NCI-H1436 treated with DMSO at 0.1 percent for 48 hours (cell line): Measurements from ENCODE around the gene YPEL4.
"Not testable (repeated sequence)": the region's sequence is repeated elsewhere in the genome, so short reads cannot be mapped to it uniquely, and the experiment has no call there.

Experiments
- DNase-seq: peaks from one replicate; lab custom pipeline; 2025; lab: John Stamatoyannopoulos, UW

YPEL4 gene

DNA sequence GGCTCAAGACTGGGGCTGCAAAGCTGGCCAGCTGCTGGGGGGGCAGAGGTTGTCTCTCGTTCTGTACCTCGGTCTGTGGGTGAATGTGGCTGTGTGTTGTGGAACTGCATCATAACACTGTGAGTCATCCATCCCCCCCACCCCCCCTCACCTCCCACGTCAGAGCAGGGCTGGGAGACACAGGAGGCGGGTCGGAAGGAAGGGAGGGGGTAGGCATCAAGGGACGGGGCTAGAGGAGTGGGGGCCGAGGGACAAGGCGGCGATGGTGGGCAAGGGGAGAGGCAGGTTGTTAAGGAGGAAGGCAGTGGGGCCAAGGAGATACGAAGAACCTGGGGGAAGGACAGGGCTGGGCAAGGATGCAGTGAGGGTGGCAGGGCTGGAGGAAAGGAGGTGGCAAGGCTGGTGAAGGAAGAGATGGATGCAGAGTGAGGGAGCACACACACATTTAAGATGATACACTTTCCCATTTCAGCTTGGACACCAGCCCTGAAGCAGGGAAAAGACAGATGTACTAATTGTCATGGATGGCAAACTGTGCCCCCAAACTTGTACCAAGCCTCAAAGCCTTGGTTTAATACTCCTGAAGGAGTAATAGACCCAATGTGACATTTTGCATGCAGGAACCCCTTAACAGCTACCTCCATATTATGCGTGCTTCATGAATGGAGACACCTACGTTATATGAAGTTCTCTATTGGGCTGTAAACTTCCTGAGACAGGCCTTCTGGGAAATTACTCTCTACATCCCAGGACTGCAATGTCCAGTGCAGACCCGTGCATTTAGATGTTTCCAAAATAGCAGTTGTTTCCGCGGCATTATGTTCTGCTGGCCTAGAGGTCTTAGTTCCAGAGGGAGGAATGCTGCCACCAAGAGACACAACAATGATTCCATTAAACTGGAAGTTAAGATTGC is at the start of gene YPEL4:
Gene YPEL4 (minus strand): TSS at position 87 of the 913 bp plus-strand sequence. CDS start 2,805 bp downstream, outside the sequence.
- DNase-seq, result no peak

- DNase-seq, result no peak
Measured at GRCh38 chr11:57698843-57699365, 49.2 kb upstream of the YPEL4 start.

DNA sequence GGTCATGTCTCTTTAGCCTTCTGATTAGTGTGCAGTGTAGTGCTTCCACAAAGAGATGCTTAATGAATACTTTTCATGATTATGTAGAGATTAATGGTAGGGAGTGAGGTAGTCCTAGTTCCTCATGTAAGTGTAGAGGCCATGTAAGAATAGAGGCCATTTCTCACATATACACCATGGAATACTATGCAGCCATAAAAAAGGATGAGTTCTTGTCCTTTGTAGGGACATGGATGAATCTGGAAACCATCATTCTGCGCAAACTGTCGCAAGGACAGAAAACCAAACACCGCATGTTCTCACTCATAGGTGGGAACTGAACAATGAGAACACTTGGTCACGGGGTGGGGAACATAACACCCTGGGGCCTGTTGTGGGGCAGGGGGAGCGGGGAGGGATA is 40.8 kb upstream of the YPEL4 start:
- not testable (repeated sequence) for DNase-seq

DNA sequence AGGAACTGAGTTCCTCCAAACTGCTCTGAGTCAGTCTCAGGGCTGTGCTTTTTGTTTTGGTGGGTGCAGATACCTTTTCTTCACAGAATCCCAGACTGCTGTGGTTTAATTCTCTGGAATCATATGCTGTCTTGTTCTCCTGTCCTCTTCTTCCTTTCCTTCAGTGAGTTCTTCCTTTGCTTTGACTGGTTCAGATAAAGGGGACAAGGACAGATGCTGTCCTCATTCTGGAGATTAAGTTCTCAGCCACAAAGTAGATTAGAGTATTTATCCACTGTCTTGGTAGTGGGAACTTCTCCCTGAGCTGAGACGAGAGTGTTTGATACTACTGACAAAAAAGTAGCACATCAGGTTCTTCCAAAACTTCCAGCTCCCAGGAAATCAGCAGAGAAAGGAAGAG is 31.5 kb upstream of the YPEL4 start:
- DNase-seq, result no peak

DNA sequence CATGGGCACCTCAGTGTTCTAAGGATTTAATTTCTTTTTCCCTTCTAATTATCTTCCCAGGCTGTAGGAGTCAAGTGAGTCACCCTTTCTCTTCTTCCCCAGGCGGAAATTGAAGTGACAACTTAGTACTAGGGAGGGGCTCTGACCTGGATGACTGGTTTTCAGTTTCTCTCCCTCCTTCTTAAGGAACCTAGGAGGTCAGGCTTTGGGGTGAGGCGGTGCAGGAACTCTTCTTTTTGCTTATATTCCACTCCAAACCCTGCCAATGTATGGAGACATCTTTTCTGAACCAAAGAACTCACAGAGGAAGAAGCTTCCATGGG is 30.8 kb upstream of the YPEL4 start:
- no peak for DNase-seq

GRCh38 chr11:57679396-57679795 is 29.7 kb upstream of the YPEL4 start:
- DNase-seq, result no peak

GRCh38 chr11:57675176-57675941 is 25.6 kb upstream of the YPEL4 start:
- no peak for DNase-seq

DNA sequence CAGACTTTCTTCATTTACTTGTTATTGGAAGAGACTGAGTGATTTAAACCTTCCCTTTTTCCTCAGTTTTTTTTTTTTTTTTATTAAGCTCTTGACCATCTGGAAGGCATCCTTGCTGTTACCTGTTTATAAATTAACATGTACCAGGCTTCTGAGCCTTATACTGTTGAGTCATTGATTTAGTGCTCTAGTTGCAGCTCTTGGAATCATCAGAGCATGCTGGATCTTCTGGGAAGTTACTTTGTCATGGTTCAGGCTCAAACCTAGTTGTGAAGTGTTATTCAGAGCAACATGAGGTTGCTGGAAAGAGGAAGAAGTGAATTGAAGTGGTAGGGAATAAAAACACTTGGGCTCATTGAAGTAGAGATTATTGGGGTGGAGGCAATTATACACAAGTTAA is 24.5 kb upstream of the YPEL4 start:
- DNase-seq, result no peak

- no peak for DNase-seq
Measured at GRCh38 chr11:57668434-57668782, 18.7 kb upstream of the YPEL4 start.

DNA sequence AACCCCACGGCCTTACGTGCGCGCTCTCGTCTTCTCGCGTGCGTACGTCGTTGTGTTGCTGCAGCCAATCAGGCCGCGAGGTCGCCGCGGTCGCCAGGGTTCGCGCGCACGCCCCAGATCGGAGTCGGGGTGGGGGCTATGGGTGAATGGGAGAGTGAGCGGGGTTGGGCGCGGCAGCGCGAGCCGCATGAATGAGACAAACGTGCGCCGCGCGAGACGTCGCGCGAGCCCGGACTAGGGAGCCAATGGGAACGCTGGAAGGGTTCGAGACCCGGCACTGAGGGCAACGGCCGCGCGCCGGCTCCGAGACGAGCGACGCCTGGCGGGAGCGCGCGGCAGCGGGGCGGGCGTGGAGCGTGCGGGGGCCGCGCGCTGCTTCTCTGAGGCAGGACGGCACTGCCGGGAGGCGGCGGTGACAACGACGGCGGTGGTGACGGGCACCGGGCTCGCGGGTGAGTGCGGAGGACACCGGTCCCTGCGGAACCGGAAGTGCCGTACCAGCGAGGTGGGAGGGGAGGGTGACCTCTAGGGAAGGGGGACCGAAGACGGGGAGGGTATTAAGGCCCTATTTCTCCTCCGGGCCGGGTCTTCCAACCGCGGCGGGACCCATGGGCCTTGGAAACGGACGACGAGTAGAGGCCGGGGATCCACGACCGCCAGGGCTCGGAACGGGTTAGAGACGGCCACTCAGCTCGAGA is 18.2 kb upstream of the YPEL4 start, which contains the start of gene ZDHHC5:
Gene ZDHHC5 (plus strand): TSS at position 379 of the 698 bp plus-strand sequence. CDS start 4,977 bp downstream, outside the sequence.
- DNase-seq, result peak; percentile 98

DNA sequence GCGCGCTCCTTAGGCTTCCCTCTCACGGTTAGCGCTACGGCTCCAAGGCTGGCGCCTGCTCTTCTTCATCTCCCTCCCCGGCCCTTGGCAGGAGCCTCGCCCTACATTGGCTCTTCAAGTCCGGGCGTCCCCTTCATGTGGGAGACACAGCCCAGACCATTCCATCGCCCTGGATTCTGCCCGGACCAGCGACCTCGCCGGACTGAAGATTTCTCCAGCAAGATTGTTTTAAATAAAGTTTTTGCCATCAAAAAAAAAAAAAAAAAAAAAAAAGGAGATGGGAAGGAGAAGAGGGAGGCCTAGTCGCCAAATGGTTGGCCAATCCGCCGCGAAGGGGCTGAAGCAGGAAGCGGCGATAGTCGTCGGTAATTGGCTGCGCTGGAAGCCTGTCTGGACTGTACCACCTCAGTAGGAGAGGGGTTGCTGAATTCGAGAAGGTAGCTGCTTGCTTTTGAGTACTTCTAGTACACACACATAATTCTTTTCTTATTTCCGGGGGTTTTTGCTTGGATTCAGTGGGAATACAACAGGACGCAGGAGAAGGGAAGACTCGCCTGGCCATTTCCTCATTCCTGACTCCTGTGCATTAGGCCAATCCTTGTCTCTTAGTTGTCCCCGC is 17.5 kb upstream of the YPEL4 start:
- DNase-seq, result peak; percentile 98

GRCh38 chr11:57663975-57664374 is 14.3 kb upstream of the YPEL4 start:
- no peak for DNase-seq

- no peak for DNase-seq
Measured at GRCh38 chr11:57662893-57663292, 13.2 kb upstream of the YPEL4 start.

DNA sequence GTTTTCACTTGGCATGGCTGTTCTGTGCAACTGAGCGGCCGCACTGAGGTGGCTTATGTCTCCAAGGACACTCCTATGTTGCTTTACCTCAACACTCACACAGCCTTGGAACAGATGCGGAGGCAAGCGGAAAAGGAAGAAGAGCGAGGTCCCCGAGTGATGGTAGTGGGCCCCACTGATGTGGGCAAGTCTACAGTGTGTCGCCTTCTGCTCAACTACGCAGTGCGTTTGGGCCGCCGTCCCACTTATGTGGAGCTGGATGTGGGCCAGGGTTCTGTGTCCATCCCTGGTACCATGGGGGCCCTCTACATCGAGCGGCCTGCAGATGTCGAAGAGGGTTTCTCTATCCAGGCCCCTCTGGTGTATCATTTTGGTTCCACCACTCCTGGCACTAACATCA is 10.0 kb upstream of the YPEL4 start:
- no peak for DNase-seq

- no peak for DNase-seq
Measured at GRCh38 chr11:57658023-57658361, 8.3 kb upstream of the YPEL4 start.

GRCh38 chr11:57657194-57658022 is 7.7 kb upstream of the YPEL4 start, which contains the start of gene CLP1:
Gene CLP1, plus strand, starts transcription at chr11:57657762. Its CDS starts 1,715 bp downstream, at chr11:57659477.
- DNase-seq, result peak; percentile 87

- no peak for DNase-seq
Measured at GRCh38 chr11:57656885-57657193, 7.1 kb upstream of the YPEL4 start.

DNA sequence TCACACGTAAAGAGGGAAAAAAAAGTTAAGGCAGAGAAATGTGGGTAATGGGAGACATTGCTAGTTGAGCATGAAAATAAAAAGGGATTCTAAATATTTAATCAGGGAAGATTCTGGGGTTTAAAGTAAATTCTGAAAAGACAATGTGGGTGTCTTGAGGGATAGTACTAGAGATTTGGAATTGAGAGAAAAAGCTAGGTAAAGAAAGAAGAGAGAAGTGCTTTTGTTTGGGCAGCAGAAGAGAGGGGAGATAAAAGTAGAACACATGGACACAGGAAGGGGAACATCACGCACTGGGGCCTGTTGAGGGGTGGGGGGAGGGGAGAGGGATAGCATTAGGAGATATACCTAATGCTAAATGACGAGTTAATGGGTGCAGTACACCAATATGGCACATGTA is 3.5 kb upstream of the YPEL4 start:
- no peak for DNase-seq

DNA sequence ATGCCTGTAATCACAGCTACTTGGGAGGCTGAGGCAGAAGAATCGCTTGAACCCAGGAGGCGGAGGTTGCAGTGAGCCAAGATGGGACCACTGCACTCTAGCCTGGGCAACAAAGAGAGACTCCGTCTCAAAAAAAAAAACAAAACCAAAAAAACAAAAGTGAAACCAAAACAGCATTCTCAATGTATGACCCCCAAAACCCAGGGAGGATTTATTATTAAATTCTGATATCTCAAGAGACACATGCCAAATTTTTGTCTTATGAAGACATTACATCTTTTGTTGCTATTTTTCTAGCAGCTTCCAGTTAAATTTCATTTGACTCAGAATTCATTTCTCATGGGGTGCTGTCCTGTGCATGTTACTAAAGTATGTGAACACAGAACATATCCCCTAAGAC is 3.0 kb upstream of the YPEL4 start:
- no peak for DNase-seq

GRCh38 chr11:57652230-57652629 is 2.5 kb upstream of the YPEL4 start:
- DNase-seq, result not testable (repeated sequence)

GRCh38 chr11:57651408-57651807 is 1.7 kb upstream of the YPEL4 start:
- no peak for DNase-seq
